ENCODE data around the gene TCF7. TPM values are rescaled to one million over a fixed set of nuclear protein-coding genes. Genes with fewer than 3 reads are reported as not detected.

TCF7 gene
- polyA plus RNA-seq, 1 experiment, result 0.78 TPM

- Histone ChIP-seq H3K27me3 (ENCODE audit: control insufficient read depth, insufficient read depth, low read length) (no peaks in the 10 kb centered on the region), H3K36me3 (ENCODE audit: control insufficient read depth, insufficient read depth, low read length) (peaks cover 7% of the 10 kb centered on the region), H3K4me3 (ENCODE audit: low read depth, low read length) (peak overlapping the region; percentile 98)
- CTCF ChIA-PET, result interaction anchor here (0.6 to 3.4 kb wide), 4 partner anchors 13 to 412 kb away, joined by 3 to 10 read pairs (median 4); no protein-coding TSS in a partner anchor
- no peak for DNase-seq (ENCODE audit: low read depth)
- TF ChIP-seq CTCF (IDR thresholded peaks at IDR 0.05; ENCODE audit: insufficient read depth, low read depth, low read length), result no peak
- POLR2A ChIA-PET, result no interaction called here
Measured at GRCh38 chr5:134174841-134175839, 60.7 kb downstream of the TCF7 start.

GRCh38 chr5:134175921-134176510 is 61.5 kb downstream of the TCF7 start:
- Histone ChIP-seq H3K36me3 (ENCODE audit: control insufficient read depth, insufficient read depth, low read length) (peaks cover 5% of the 10 kb centered on the region), H3K27me3 (ENCODE audit: control insufficient read depth, insufficient read depth, low read length) (no peaks in the 10 kb centered on the region), H3K4me3 (ENCODE audit: low read depth, low read length) (peak overlapping the region; percentile 98)
- ChIA-PET CTCF (interaction anchor here (0.6 to 3.4 kb wide), 5 partner anchors 9 to 113 kb away, joined by 3 to 10 read pairs (median 5); no protein-coding TSS in a partner anchor), POLR2A (interaction anchor here (0.7 kb wide), 1 partner anchor 14 kb away, joined by 4 read pairs; no protein-coding TSS in a partner anchor)
- DNase-seq (ENCODE audit: low read depth), result no peak
- TF ChIP-seq CTCF (IDR thresholded peaks at IDR 0.05; ENCODE audit: insufficient read depth, low read depth, low read length), result no peak

- H3K36me3 ChIP-seq (ENCODE audit: control insufficient read depth, insufficient read depth, low read length), result peaks cover 3% of the 10 kb centered on the region
- TF ChIP-seq CTCF (IDR thresholded peaks at IDR 0.05; ENCODE audit: insufficient read depth, low read depth, low read length), result no peak
- ChIA-PET CTCF (interaction anchor here (0.6 to 3.4 kb wide), 9 partner anchors 8 to 410 kb away, joined by 3 to 10 read pairs (median 5); no protein-coding TSS in a partner anchor), POLR2A (interaction anchor here (0.5 to 0.7 kb wide), 2 partner anchors 8 to 14 kb away, joined by 3 to 4 read pairs; no protein-coding TSS in a partner anchor)
- H3K27me3 ChIP-seq (ENCODE audit: control insufficient read depth, insufficient read depth, low read length), result no peaks in the 10 kb centered on the region
- H3K4me3 ChIP-seq (ENCODE audit: low read depth, low read length), result peak within 1 kb of the TSS; percentile 98
- no peak for DNase-seq (ENCODE audit: low read depth)
Measured at GRCh38 chr5:134176511-134177368, 62.3 kb downstream of the TCF7 start, which contains the start of gene SKP1. SKP1 (minus strand) TSS chr5:134176950; CDS start chr5:134174022, 2,928 bp downstream.

- Histone ChIP-seq H3K36me3 (ENCODE audit: control insufficient read depth, insufficient read depth, low read length) (no peaks in the 10 kb centered on the region), H3K27me3 (ENCODE audit: control insufficient read depth, insufficient read depth, low read length) (no peaks in the 10 kb centered on the region), H3K4me3 (ENCODE audit: low read depth, low read length) (peak overlapping the region; percentile 98)
- ChIA-PET CTCF (interaction anchor here (0.7 to 3.4 kb wide), 8 partner anchors 10 to 410 kb away, joined by 3 to 10 read pairs (median 4); no protein-coding TSS in a partner anchor), POLR2A (interaction anchor here (0.5 kb wide), 1 partner anchor 102 kb away, joined by 5 read pairs; no protein-coding TSS in a partner anchor)
- TF ChIP-seq CTCF (IDR thresholded peaks at IDR 0.05; ENCODE audit: insufficient read depth, low read depth, low read length), result no peak
- DNase-seq (ENCODE audit: low read depth), result no peak
Measured at GRCh38 chr5:134177369-134178095, 63.1 kb downstream of the TCF7 start.

Data from BJ (cell line).